GM18498 (cell line): ENCODE data around the gene HELB.

ENCODE experiments used
- ATAC-seq: cut with Tn5 transposase; IDR thresholded peaks from one replicate; pipeline ENCODE4 v1.9.1; 2021; ENCODE audit warnings: mild to moderate bottlenecking, moderate library complexity; ENCODE audit not compliant: unreplicated experiment

Gene HELB

DNA sequence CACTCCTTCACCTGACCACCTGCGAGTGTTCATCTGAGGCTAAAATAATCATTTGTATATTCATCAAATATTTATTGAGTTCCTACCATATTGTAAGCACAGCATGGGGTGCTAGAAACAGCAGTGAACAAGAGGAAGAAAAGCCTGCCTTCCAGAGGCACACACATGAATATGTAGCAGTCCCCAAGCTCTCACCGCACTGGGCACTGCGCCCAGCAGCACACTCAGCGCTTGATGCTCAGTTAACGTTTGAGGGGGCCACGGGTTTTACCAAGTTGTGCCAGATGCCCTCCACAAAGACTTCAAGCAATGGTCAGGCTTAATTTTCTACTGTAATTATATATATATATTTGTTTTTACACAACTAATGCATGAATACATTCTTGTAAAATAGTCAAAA is 52.0 kb downstream of the HELB start:
- no peak for ATAC-seq

DNA sequence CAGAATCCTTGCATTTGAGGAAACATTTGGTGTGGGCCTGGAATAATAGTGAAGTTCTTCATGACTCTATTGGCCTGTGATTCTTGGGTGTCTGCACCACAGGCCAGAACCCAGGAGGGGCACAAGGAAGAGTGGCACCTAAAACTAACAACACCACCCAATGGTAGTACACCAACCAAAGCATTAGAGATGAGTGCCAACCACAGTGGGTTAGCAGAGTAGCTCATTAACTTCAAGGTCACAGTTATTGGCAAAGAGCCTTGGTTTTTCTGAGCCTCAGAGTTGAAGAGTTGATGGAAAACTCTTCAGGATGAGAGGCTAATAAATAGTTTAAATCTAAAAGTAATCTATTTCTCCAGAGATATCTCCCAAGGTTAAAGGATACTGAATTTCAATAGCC is 57.0 kb downstream of the HELB start:
- ATAC-seq, result no peak

GRCh38 chr12:66361703-66362102 is 59.4 kb downstream of the HELB start:
- ATAC-seq, result no peak

- ATAC-seq, result no peak
These were observed 63.6 kb downstream of the HELB start for GRCh38 chr12:66365718-66366490.

- no peak for ATAC-seq
These were observed 64.8 kb downstream of the HELB start for GRCh38 chr12:66367015-66367667.

- ATAC-seq, result no peak
These were observed 69.7 kb downstream of the HELB start for GRCh38 chr12:66371982-66372381.

DNA sequence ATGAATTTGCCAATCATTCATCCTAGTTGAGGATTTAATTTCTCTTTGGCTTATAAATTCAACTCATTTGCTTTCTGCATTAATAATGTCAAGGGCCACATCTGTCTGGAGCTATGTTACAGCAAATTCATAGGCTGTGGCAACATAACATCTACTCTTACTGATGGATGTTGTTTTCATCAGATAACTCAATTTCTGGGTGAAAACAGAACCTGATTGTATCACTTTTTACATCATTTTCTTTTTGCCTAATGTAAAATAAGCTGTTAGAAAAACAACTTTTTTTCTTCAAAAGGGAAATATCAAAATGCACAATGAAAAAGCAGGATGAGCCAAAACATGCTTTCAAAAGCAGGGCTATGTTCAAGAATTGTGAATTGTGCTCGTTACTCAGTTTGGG is 73.3 kb downstream of the HELB start:
- no peak for ATAC-seq

GRCh38 chr12:66379616-66380015 is 77.3 kb downstream of the HELB start:
- no peak for ATAC-seq

DNA sequence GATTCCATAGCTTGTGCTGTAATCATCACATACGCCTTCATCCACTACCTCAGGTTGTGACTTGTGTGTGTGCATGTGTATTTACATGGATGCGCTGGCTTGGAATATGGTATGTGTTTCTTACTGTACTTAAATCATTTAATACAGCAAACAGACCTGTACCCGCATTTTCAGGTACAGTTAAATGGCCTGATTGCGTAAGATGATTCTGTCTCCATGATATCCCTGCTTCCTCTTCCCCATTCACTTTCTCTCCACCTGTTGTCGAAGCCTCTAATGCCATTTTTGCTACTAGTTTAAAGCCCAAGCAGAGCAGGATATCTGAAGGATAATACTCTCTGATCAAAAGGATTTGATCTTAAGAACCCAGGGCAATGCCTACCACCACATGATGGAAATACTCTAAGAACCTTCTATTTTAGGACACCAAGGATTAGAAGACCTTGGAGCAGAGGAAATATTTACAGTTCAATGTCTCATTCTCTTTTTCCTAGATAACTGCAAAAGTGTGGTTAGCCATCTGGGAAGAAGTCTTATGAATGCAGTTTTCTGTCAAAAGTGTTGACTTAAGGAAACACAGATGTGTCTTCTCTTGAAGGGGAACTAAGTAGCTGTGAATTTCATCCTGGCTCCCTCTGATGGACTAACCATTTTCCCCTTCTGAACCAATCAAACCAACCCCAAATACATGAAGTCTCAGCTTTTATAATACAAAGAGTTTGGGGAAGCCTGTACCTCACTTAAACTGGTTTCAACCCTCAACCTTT is 78.7 kb downstream of the HELB start:
- no peak for ATAC-seq

GRCh38 chr12:66387117-66387516 is 84.8 kb downstream of the HELB start:
- no peak for ATAC-seq
